H1 (cell line): ENCODE data around the gene DNAH10. TPM values are rescaled to one million over a fixed set of nuclear protein-coding genes. Genes with fewer than 3 reads are reported as not detected.

Experiments
- CTCF ChIA-PET: fragments of 300-600 bp; sonication (Branson Sonifier 250); formaldehyde crosslinking; loops from one replicate; lab custom pipeline; 2021; ENCODE audit not compliant: partially characterized antibody; lab: Charles Lee
- POLR2A ChIA-PET: fragments of 300-600 bp; sonication (Branson Sonifier 250); formaldehyde crosslinking; loops from one replicate; lab custom pipeline; 2021; ENCODE audit warnings: inconsistent platforms; ENCODE audit not compliant: partially characterized antibody; lab: Charles Lee
- DNase-seq, 2 experiments: peaks; one replicate each; pipeline versions ENCODE4 v3.0.0 to v3.0.0-alpha.2; 2010 to 2022; ENCODE audit warnings: low spot score in 2 of 2, low read depth in 1 of 2, mixed read lengths in 1 of 2
- FAIRE-seq: peaks from 2 replicates; lab custom pipeline; 2011; peaks lifted over from hg19 to GRCh38; lab: Jason Lieb, UNC
- H2AFZ ChIP-seq: 2 replicates; pipeline ENCODE4 v1.8.1; 2012; ENCODE audit warnings: low read length, inconsistent platforms
- H2AK5ac ChIP-seq: 2 replicates; pipeline ENCODE4 v1.6.1; 2013; ENCODE audit warnings: low read depth, low read length
- H2BK120ac ChIP-seq: replicated peaks from 2 replicates; pipeline ENCODE3; 2013; ENCODE audit warnings: low read depth, low read length, inconsistent platforms
- H2BK12ac ChIP-seq: 2 replicates; pipeline ENCODE4 v1.6.1; 2013; ENCODE audit warnings: low read depth, low read length
- H2BK15ac ChIP-seq: 2 replicates; pipeline ENCODE4 v1.6.1; 2013; ENCODE audit warnings: low read length
- H2BK20ac ChIP-seq: 2 replicates; pipeline ENCODE4 v1.6.1; 2013; ENCODE audit warnings: low read length
- H2BK5ac ChIP-seq: 2 replicates; pipeline ENCODE4 v1.6.1; 2013; ENCODE audit warnings: low read depth, low read length
- H3K14ac ChIP-seq: 2 replicates; pipeline ENCODE4 v1.6.1; 2013; ENCODE audit warnings: inconsistent platforms; ENCODE audit not compliant: insufficient read length
- H3K18ac ChIP-seq: 2 replicates; pipeline ENCODE4 v1.6.1; 2013; ENCODE audit warnings: low read length; ENCODE audit errors: extremely low read depth
- H3K23ac ChIP-seq: 2 replicates; pipeline ENCODE4 v1.6.1; 2013; ENCODE audit warnings: inconsistent platforms; ENCODE audit not compliant: insufficient read length
- H3K23me2 ChIP-seq: 2 replicates; pipeline ENCODE4 v1.6.1; 2013; ENCODE audit warnings: low read depth, low read length
- H3K27ac ChIP-seq: 2 replicates; pipeline ENCODE4 v1.6.1; 2011; ENCODE audit warnings: low read depth, low read length, inconsistent platforms
- H3K27me3 ChIP-seq, 4 experiments: replicated peaks in 1 of 4; 1 replicate in 1 of 4; 2 replicates in 3 of 4; pipeline versions ENCODE4 v1.6.1 to v1.8.1; 2011 to 2013; ENCODE audit warnings: low read length in 3 of 4, mild to moderate bottlenecking in 3 of 4, inconsistent platforms in 2 of 4, mixed read lengths in 2 of 4, moderate library complexity in 1 of 4; ENCODE audit not compliant: control insufficient read depth in 3 of 4, insufficient read depth in 3 of 4; ENCODE audit errors: extremely low read depth in 1 of 4
- H3K36me3 ChIP-seq, 4 experiments: 2 replicates each; pipeline versions ENCODE4 v1.6.1 to v1.8.1; 2011 to 2013; ENCODE audit warnings: mild to moderate bottlenecking in 4 of 4, low read length in 3 of 4, moderate library complexity in 2 of 4, control low read depth in 1 of 4, inconsistent platforms in 1 of 4; ENCODE audit not compliant: insufficient read depth in 4 of 4, control insufficient read depth in 2 of 4
- H3K4ac ChIP-seq: replicated peaks from 2 replicates; pipeline ENCODE3; 2013; ENCODE audit warnings: low read length, low read depth, mixed read lengths, inconsistent platforms; ENCODE audit not compliant: insufficient read length
- H3K4me1 ChIP-seq, 4 experiments: replicated peaks in 1 of 4; 1 replicate in 1 of 4; 2 replicates in 3 of 4; pipeline versions ENCODE4 v1.6.1 to v1.8.1; 2011 to 2013; ENCODE audit warnings: low read length in 3 of 4, inconsistent platforms in 2 of 4, mixed read lengths in 1 of 4; ENCODE audit not compliant: insufficient read depth in 4 of 4, control insufficient read depth in 3 of 4
- H3K4me2 ChIP-seq, 2 experiments: 2 replicates each; pipeline versions ENCODE4 v1.6.1 to v1.8.1; 2011 to 2013; ENCODE audit warnings: low read depth in 2 of 2, low read length in 2 of 2, control low read depth in 1 of 2, inconsistent platforms in 1 of 2, mild to moderate bottlenecking in 1 of 2; ENCODE audit not compliant: insufficient read depth in 1 of 2
- H3K4me3 ChIP-seq, 4 experiments: fragments of 200-600, 300-600 bp in 1 of 4; sonication (generic), shearing (Covaris generic), sonication (Bioruptor Twin) in 1 of 4; 2 replicates each; pipeline versions ENCODE4 v1.5.1 to v1.8.1; 2011 to 2016; ENCODE audit warnings: low read length in 4 of 4, low read depth in 3 of 4, control low read depth in 2 of 4, inconsistent platforms in 2 of 4, mild to moderate bottlenecking in 2 of 4, mixed read lengths in 1 of 4, moderate library complexity in 1 of 4; ENCODE audit not compliant: insufficient read depth in 2 of 4; ENCODE audit errors: extremely low read depth in 1 of 4
- H3K56ac ChIP-seq: replicated peaks from 2 replicates; pipeline ENCODE3; 2013; ENCODE audit warnings: low read depth, mild to moderate bottlenecking, mixed read lengths, low read length, inconsistent platforms; ENCODE audit not compliant: insufficient read length
- H3K79me1 ChIP-seq: 2 replicates; pipeline ENCODE4 v1.6.1; 2013; ENCODE audit warnings: low read depth, low read length, control low read depth
- H3K79me2 ChIP-seq, 2 experiments: 2 replicates each; pipeline versions ENCODE4 v1.6.1 to v1.8.1; 2012 to 2013; ENCODE audit warnings: low read length in 2 of 2, mild to moderate bottlenecking in 2 of 2, inconsistent platforms in 1 of 2; ENCODE audit not compliant: insufficient read depth in 2 of 2, control insufficient read depth in 1 of 2
- H3K9ac ChIP-seq, 4 experiments: replicated peaks in 1 of 4; 1 replicate in 1 of 4; 2 replicates in 3 of 4; pipeline versions ENCODE4 v1.6.1 to v1.8.1; 2011 to 2013; ENCODE audit warnings: low read depth in 3 of 4, low read length in 3 of 4, control low read depth in 2 of 4, mild to moderate bottlenecking in 2 of 4, moderate library complexity in 2 of 4, inconsistent platforms in 1 of 4; ENCODE audit errors: extremely low read depth in 1 of 4
- H3K9me3 ChIP-seq, 2 experiments: 2 replicates each; pipeline versions ENCODE4 v1.6.1 to v1.8.1; 2012 to 2013; ENCODE audit warnings: mild to moderate bottlenecking in 2 of 2, moderate library complexity in 2 of 2, control low read depth in 1 of 2, inconsistent platforms in 1 of 2, low read depth in 1 of 2, low read length in 1 of 2, mixed read lengths in 1 of 2; ENCODE audit not compliant: insufficient read depth in 2 of 2
- H4K20me1 ChIP-seq, 2 experiments: replicated peaks in 1 of 2; 2 replicates each; pipeline versions ENCODE3 to v1.8.1; 2011 to 2013; ENCODE audit warnings: inconsistent platforms in 2 of 2, low read length in 2 of 2, mild to moderate bottlenecking in 1 of 2; ENCODE audit not compliant: insufficient read depth in 2 of 2, control insufficient read depth in 1 of 2
- H4K5ac ChIP-seq: 2 replicates; pipeline ENCODE4 v1.6.1; 2013; ENCODE audit warnings: low read length, low read depth, mixed read lengths, inconsistent platforms; ENCODE audit not compliant: insufficient read length
- H4K8ac ChIP-seq: 2 replicates; pipeline ENCODE4 v1.8.0; 2013; ENCODE audit warnings: mild to moderate bottlenecking, moderate library complexity, low read length, inconsistent platforms; ENCODE audit not compliant: insufficient read depth; ENCODE audit errors: extremely low read depth
- H4K91ac ChIP-seq: replicated peaks from 2 replicates; pipeline ENCODE3; 2013; ENCODE audit warnings: low read length, mixed read lengths, inconsistent platforms; ENCODE audit not compliant: insufficient read length
- EP300 ChIP-seq, 2 experiments: IDR thresholded peaks; 1 replicate in 1 of 2; 2 replicates in 1 of 2; pipeline ENCODE4 v1.6.1; 2011 to 2012; ENCODE audit warnings: low read depth in 2 of 2, low read length in 2 of 2, mild to moderate bottlenecking in 2 of 2, borderline replicate concordance in 1 of 2, inconsistent platforms in 1 of 2, moderate library complexity in 1 of 2
- GTF2F1 ChIP-seq: IDR thresholded peaks from 2 replicates; pipeline ENCODE4 v1.6.1; 2012; ENCODE audit warnings: low read depth, low read length, improper control_type of control experiment, borderline replicate concordance
- JUN ChIP-seq: IDR thresholded peaks from 2 replicates; pipeline ENCODE4 v1.6.1; 2011; ENCODE audit warnings: low read depth, mild to moderate bottlenecking, improper control_type of control experiment, low read length
- KDM5A ChIP-seq: fragments of 200-600 bp; IDR thresholded peaks from 2 replicates; pipeline ENCODE4 v1.7.1; 2012; ENCODE audit warnings: mild to moderate bottlenecking, low read length, inconsistent platforms, mixed read lengths
- RFX5 ChIP-seq: IDR thresholded peaks from 2 replicates; pipeline ENCODE4 v1.6.1; 2011; ENCODE audit warnings: low read depth, low read length, improper control_type of control experiment, borderline replicate concordance
- SP4 ChIP-seq: IDR thresholded peaks from 2 replicates; pipeline ENCODE4 v1.6.1; 2012; ENCODE audit warnings: low read length, inconsistent platforms
- SRF ChIP-seq: IDR thresholded peaks from 2 replicates; pipeline ENCODE4 v1.6.1; 2011; ENCODE audit warnings: mild to moderate bottlenecking, low read depth, low read length, moderate library complexity
- TAF7 ChIP-seq: optimal IDR thresholded peaks from 2 replicates; pipeline ENCODE3; 2011; ENCODE audit warnings: low read depth, mild to moderate bottlenecking, inconsistent platforms, low read length, moderate library complexity, borderline replicate concordance
- ZNF274 ChIP-seq: IDR thresholded peaks from 2 replicates; pipeline ENCODE4 v1.7.0; 2012; ENCODE audit warnings: low read length, borderline replicate concordance; ENCODE audit errors: extremely low read depth
- WGBS, 2 experiments: shearing (Covaris generic) in 1 of 2; methylation state at CpG; one replicate each; pipeline versions ENCODE4 v1.1.6 to v1.1.7; 2013 to 2015; ENCODE audit warnings: low lambda C conversion rate in 2 of 2, mixed read lengths in 2 of 2, inconsistent platforms in 1 of 2, low coverage in 1 of 2, missing lambda C conversion rate in 1 of 2; ENCODE audit not compliant: insufficient replicate concordance in 2 of 2, insufficient coverage in 1 of 2, insufficient read length in 1 of 2; ENCODE audit errors: extremely low coverage in 1 of 2, missing lambda C conversion rate in 1 of 2; 5-methylcytosine and 5-hydroxymethylcytosine counted together
- polyA plus RNA-seq, 7 experiments: library from polyadenylated mRNA; depleted of rRNA in 3 of 7; stranded (reverse) in 5 of 7; unstranded in 2 of 7; fragments of >200 nt in 5 of 7; fragments of 200-250 nt in 2 of 7; gene quantifications; 1 replicate in 5 of 7; 2 replicates in 1 of 7; 4 replicates in 1 of 7; pipeline versions ENCODE4 v1.2.1 to v1.2.3, GENCODE V29; 2011 to 2013; ENCODE audit warnings: missing spikeins in 2 of 7, mixed read lengths in 2 of 7
- total RNA-seq: library from RNA; stranded (reverse); fragmentation: NEBNext Ultra II Directional; extraction: Animal tissue kit (Norgen Biotek cat#: 25700); gene quantifications from 2 replicates; pipeline ENCODE4 v1.2.1, GENCODE V29; 2021
- TF ChIP-seq, protein P1 (sequence below): IDR thresholded peaks from 2 replicates; pipeline ENCODE4 v1.6.1; 2012; ENCODE audit warnings: low read length, inconsistent platforms
- TF ChIP-seq, protein P2 (sequence below): IDR thresholded peaks from 2 replicates; pipeline ENCODE4 v1.6.1; 2012; ENCODE audit warnings: inconsistent platforms

The DNAH10 gene
- total and polyA plus RNA-seq, 2 of the 8 experiments (the other 6 are each of a cell fraction or from before 2014, with no cell fraction given) = 0.02 to 0.24 TPM

DNA sequence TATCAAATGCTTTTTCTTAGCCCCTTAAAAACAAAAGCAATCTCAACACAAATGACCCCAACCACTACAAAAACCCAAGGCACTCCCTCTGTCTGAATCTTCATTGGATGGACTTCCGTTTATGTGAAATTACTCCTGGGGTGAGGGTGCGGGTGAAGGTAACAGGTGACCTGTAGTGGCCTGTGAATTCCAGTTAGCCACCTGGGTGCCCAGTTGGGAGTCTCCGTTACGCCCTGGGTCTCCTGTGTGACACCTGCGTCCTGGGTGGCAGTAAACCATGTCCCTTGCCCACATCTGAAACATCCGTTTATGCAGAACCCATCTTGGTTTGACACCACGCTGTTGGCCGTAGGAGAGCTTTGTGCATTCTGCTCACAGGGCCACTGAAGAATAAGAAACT is 148.0 kb downstream of the DNAH10 start:
- H3K79me2 ChIP-seq = no peaks in the 10 kb centered on the region
- peaks cover 0 to 2% of the 10 kb centered on the region in 2 experiments for H4K20me1 ChIP-seq
- H3K9me3 ChIP-seq = no peaks in the 10 kb centered on the region
- H2AK5ac ChIP-seq = no peak overlapping the region
- H2AFZ ChIP-seq = no peak overlapping the region
- H4K8ac ChIP-seq = no peak overlapping the region
- no peak overlapping the region for H2BK12ac ChIP-seq
- no peak overlapping the region for H3K9ac ChIP-seq
- H3K27ac ChIP-seq = no peak overlapping the region
- no peak overlapping the region for H3K14ac ChIP-seq
- H3K4me3 ChIP-seq = no peak overlapping the region
- no peak overlapping the region for H3K23ac ChIP-seq
- no peak for DNase-seq
- H4K91ac ChIP-seq = no peak overlapping the region
- H2BK120ac ChIP-seq = no peak overlapping the region
- CTCF ChIA-PET = interaction anchor here (0.6 to 2.5 kb wide), 6 partner anchors 9 to 118 kb away, joined by 3 to 8 read pairs (median 4); no protein-coding TSS in a partner anchor
- no peaks in the 10 kb centered on the region; the same call in 1 of the 2 replicates for H3K23me2 ChIP-seq
- H3K79me1 ChIP-seq = no peaks in the 10 kb centered on the region
- no peak overlapping the region for H3K4ac ChIP-seq
- WGBS, 2 experiments = 85% methylated on average over 8 of the region's 8 CpGs; no CpG with 5 or more reads in 1 of the 2 experiments
- H3K4me1 ChIP-seq = peaks cover 0 to 6% (median 0%) of the 10 kb centered on the region in 4 experiments; a peak in 2 of 7 replicates
- no peak overlapping the region for H2BK5ac ChIP-seq
- no peak overlapping the region for H4K5ac ChIP-seq
- no peaks in the 10 kb centered on the region for H3K27me3 ChIP-seq
- no peak overlapping the region for H3K4me2 ChIP-seq
- no peaks in the 10 kb centered on the region for H3K36me3 ChIP-seq
- no peak overlapping the region for H3K18ac ChIP-seq
- H3K56ac ChIP-seq = no peak overlapping the region
- no peak overlapping the region for H2BK20ac ChIP-seq
- POLR2A ChIA-PET = interaction anchor here (0.7 kb wide), 1 partner anchor 335 kb away, joined by 3 read pairs; no protein-coding TSS in a partner anchor
- H2BK15ac ChIP-seq = no peak overlapping the region
- FAIRE-seq = no peak
- TF ChIP-seq ZNF274 (no peak), JUN (no peak), SP4 (no peak), GTF2F1 (no peak), RFX5 (no peak), SRF (no peak), TAF7 (no peak), EP300 (IDR thresholded peaks at IDR 0.05; ENCODE audit: borderline replicate concordance in 1 of 2, low read depth in 2 of 2, low read length in 2 of 2) (no peak), KDM5A (no peak)
- TF ChIP-seq, protein P1, sequence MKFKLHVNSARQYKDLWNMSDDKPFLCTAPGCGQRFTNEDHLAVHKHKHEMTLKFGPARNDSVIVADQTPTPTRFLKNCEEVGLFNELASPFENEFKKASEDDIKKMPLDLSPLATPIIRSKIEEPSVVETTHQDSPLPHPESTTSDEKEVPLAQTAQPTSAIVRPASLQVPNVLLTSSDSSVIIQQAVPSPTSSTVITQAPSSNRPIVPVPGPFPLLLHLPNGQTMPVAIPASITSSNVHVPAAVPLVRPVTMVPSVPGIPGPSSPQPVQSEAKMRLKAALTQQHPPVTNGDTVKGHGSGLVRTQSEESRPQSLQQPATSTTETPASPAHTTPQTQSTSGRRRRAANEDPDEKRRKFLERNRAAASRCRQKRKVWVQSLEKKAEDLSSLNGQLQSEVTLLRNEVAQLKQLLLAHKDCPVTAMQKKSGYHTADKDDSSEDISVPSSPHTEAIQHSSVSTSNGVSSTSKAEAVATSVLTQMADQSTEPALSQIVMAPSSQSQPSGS = no peak
- TF ChIP-seq, protein P2, sequence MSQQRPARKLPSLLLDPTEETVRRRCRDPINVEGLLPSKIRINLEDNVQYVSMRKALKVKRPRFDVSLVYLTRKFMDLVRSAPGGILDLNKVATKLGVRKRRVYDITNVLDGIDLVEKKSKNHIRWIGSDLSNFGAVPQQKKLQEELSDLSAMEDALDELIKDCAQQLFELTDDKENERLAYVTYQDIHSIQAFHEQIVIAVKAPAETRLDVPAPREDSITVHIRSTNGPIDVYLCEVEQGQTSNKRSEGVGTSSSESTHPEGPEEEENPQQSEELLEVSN = no peak
